GM21786 (cell line): ENCODE data around the gene TGFBI.

Experiments used
- ATAC-seq: cut with Tn5 transposase; IDR thresholded peaks from one replicate; pipeline ENCODE4 v1.9.1; 2021; ENCODE audit not compliant: unreplicated experiment

TGFBI gene

DNA sequence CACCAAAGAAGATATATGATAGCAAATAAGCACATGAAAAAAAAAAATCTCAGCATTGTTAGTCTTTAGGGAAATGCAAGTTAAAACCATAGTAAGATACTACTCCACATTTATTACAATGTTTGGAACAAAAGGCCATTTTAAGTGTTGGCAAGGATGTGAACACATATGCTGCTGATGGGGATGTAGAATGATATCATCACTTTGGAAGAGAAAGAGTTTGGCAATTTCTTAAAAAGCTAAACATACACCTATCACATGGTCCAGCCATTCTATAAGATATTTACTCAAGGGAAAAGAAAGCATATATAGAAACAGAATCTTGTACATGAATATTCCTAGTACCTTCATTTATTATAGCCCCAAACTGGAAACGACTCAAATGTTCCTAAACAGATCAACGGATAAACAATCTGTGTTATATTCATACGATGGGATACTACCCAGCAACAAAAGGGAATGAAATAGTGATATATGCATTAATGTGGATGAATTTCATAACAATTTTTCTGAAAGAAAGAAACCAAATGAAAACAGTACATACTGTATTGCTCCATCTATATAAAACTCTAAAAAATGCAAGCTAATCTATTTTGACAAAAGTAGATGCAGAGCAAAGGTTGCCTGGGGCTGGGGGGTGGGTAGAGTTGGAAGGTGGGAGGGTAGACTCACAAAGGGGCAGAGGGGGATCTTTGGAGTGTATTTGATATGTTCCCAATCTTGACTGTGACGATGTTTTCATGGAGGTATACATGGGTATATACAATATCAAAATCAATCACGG, 58.2 kb downstream of the TGFBI start:
- no peak for ATAC-seq

DNA sequence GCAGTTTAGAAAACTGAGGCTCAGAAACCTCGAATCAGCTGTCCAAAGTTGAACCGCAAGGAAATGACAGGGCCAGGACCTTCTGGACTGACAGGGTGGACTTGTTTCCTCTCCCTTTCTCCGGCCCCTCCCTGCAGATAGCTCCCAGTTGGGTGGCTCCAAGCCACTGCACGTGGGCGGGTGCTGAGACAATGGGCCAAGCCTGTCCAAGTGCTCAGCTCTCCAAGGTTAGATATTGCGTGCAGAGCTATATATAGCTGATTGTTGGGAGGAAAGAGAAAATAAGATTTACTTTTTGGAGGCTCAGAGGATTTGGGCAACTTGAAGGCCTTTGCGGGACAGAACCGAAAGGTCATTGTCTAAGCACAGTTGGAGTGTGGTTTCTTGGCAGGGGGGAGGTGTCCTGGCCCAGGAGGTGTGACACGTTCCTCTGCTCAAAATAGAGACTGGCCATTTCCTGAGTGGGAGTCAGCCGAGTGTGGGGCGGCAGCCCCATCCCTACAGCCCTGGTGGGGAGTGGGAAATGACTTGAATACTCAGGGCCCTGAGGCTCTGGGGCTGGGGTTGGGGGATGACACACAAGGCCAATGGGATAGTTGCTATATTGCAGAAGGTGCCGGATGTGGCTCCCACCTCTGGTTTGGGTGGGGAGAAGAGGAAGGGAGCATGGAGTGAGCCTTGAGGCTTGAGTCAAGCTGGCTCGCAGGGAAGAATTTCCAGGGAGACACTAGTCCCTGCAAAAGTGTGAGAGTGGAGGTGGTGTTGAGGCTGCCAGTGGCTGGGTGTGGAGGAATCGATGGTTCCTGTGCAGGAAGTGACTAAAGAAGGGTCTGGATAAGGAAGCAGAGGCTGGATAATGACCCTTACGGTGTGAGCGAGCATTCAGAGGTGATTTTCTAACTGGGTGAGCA, 59.4 kb downstream of the TGFBI start:
- no peak for ATAC-seq

DNA sequence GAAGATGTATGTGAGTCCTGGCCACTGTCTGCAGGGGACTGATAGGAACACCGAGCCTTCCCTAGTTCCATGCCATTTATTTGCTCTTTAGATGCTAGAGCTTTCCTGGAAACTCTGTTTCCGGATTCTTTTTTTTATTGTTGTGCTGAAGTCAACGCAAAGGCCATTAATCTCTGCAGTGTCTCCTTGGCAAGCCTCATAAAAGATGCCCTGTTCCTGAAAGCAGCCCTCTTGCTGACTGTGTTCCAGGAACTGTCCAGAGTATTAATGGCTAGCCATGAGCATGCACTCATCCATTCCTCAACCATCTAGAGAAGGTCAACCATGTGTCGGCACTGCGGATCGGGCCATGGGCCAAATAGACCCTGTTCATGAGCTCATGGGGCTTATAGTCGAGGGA, 61.0 kb downstream of the TGFBI start:
- ATAC-seq: no peak

DNA sequence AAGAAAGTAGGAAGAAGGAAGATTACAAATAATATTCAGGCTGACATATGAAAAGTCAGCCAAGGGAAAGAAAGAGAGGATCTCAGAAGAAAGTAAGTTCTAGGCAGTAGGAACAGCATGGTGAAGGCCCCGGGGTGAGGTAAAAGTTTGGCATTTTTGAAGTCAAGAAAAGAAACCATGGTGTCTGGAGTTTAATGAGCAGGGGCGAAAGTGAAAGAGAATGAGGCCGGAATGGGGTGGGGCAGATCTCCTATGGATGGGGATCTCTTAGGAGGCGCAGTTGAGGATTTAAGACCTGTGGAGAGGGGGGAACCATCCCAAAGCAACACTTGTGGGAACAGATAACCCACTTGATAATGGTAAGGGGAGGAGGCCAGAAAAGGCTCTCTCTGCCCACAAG, 61.5 kb downstream of the TGFBI start:
- no peak for ATAC-seq

DNA sequence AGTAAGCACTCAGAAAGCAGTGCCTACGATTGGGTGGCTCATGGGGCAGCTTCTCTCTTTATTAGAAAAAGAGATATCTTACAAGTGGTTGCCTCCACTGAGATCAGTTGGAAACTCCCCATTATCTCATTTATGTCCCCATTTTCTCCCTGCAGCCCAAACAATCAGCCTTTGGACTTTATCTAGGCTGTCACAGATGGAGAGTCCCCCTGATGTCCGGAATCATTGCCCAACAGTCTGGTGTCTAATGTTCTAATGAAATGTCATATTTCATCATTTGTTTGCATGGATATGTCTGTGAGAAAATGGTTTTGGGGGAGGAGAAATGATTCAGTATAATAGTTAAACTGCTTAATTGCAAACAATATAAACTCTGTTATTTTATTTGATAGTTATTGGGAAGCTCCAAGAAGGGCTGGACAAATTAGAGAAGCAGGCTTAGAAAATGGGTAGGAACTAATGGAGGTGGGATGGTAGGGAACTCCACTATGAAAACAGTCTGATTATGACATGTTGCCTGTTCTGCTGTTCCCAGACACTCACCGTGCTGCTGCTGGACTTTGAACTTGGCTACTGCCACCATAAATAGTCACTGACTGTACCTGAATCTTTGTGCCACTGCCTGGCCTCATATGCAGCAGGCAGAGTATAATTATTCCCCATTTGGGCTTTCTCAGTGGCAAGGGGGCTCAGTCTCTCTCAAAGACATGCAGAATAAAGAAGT, 65.6 kb downstream of the TGFBI start:
- no peak for ATAC-seq

DNA sequence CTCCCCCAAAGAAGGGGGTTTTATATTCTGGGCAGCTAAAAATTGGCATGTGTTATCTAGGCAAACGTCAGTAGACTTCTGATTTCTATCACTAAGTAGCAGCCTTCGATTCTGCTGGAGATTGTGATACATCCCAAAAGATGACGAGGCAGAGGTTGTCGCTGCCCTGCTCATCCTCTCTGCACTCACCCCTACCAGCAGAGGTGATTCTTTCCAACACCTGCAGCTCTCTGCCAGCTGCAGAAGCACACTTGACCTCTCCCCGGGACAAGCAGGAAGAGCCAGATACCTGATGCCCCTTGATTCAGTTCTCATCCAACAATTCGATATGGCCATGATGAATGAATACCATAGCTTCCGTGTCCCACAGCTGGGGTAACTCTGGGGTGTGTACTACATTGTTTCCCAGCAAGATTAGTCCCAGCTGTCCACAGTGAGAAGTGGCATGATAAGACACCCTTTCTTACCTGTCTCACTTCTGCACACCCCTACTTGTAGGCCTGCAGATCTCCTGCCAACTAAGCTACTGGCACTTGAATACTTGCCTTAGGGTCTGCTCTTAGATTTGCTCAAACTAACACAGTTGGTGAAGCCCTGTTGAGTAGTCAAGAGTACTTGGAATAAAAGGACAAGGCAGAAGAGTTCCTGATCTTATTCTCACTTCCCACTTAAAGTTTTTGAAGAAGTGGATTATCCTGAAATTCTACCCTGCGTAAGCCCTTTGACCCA, 66.3 kb downstream of the TGFBI start:
- ATAC-seq: no peak

DNA sequence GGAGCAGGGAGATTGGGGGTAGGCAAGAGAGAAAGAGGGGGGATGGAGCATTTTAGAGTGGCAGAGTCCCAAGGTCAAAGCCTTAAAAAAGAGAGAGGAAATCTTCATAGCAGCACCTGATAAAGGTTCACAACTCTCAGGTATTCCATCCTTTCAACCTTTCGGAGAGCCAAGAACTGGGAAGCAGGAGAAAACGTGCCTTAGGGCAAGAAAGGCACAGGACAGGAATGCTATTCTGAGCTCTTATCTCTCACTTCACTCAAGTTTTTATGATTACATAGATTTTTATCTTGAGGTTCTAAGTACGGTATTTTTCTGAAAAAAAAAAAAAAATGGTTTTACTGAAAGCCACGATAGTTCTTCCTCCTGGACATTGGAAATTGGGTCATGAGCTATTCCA, 69.4 kb downstream of the TGFBI start:
- ATAC-seq: no peak

DNA sequence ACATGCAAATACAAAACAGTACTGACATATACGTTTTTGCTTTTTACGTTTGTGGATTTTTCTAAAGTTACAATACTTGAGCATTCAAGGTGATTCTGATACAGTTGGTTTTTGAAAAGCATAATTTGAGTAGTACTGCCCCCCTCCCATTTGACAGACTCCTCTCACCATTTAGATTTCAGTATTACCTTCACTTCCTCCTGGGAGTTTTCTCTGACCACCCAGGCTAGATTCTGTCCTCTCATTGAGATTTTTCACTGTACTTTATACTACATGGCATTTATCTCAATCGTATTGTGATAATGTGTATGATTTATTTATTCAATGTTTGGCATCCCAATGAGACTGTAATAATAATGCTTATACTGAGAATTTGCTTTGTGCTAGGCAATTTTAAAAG, 71.1 kb downstream of the TGFBI start:
- no peak for ATAC-seq

DNA sequence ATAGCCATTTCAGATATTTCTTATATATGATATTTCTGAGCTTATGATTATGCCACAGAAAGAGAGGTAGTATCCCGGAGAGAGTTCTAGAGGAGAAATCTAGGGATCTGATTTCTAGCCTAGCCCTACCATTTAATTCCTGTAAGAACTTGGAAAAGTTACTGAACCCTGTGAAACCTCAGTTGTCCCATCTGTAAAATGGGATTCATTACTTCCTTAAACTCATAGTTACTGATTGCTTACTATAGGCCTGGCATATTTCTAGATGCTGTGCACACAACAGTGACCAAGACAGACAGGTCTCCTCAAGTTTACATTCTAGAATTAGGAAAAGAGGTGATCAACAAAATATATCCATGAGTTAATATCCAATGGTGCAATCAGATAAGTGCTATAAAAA, 73.1 kb downstream of the TGFBI start:
- ATAC-seq: no peak

DNA sequence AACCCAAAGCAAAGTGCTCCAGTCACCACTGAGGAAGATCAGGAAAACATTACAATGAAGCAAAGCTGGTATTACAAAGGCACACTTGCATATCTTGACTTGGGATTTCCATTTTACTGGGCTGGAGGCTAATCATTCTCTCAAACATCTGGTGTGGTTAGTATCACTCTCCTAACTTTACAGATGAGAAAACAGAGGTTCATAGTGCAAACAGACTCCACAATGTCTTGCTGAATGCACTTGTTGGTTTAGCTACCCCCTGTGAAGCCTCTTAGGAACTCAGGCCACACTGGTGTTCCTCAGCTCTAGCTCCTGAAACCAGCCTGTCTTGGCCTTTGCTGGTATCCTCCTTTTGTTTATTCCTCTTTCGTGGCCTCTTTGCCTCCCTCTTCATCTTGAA, 74.3 kb downstream of the TGFBI start:
- ATAC-seq: peak; percentile 87

DNA sequence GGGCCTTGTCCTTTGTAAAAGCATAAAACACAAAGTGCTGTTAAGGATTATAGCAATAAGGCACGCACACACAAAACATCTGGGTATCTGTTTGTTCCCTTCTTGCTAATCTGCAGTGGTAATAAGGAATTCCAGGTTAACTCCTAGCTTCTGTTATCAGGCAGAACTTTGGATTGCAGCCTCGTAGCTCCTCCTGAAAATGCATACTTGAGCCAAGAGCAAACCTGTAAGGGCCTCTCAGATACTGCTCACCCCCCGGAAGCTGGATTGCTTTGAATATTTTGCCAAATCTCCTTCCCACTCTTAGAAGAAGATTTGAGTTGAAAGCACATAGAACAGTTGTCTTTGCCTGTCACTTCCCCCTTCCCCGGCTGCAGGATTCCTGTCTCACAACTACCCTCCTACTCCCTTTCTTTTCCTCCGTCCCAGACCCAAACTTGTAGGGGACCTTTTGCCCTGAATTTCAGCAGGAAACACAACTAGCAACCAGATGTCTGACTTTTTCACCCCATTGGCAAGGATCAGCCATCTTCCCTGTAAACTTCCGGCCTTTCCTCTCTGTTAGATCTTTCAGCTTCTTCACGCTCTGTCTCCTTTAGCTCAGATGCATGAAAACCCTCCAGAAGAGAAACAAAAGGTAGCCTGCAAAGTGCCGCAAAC, 75.6 kb downstream of the TGFBI start:
- ATAC-seq: no peak

DNA sequence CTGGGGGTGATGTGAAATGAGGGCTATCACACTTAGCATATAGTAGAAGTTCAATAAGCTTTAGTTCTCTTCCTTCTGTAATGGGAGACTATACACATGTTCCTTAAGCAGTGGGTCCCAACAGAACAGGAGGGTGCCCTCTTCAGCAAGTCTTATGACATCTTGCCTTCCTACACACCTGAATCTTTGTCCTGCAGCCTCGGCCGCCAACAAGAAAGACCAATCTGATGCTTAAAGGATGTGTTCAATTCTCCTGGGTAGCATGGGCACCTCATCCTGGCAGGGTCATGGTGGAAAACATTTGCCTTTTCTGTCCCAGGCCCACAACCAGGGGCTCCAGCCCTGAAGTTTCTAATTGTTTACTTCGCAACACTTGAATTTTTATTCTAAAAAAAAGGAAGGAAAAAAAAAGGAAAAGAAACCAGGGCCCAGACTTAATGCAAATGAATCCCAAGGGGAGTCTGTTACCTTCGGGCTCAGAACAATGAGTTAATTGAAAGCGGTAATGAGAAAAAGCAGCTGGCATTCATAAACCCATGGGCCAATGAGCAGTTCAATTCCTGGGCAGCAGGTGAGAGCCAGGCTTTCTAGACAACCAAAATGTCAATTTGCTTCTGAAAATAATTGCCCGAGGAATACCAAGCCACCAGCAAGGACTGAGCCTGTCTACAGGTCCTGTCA, 77.7 kb downstream of the TGFBI start:
- ATAC-seq: no peak

DNA sequence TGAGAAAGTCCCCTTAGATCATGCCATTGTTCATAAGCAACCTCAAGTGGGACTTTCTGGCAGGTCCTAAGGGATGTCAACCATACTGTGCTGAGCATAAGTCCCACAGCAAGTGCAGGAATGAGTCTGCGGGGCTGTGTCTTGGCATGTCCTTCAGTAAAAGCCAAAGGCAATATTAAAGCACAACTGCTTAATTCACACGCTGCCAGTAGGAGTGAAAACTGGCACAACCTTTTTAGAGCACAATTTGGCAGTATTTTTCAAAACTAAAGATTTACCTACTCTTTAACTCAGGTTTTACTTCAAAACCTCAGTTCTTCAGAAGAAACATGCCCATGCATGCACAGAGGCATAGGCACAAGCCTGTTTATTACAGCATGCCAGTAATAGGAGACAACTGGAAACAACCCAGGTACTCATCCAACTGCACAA, 79.4 kb downstream of the TGFBI start:
- peak; percentile 38 for ATAC-seq

DNA sequence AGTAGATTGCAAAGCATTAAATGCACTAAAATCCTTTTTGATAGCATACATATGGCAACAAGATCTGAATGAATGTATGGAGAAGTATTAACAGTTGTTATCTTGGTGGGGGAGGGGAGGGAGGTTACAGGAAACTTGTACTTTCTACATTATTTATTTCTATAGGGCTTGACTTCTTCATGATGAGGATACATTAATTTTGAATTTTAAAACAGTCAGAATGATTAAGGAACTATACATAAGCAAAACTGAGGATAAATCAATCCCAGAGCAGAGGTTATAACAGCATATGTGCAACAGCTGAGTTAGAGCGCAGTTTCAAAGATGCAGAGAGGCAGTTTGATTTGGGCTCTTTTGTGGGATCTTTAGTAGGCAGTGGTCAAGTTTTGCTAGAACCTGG, 80.0 kb downstream of the TGFBI start:
- ATAC-seq: no peak

DNA sequence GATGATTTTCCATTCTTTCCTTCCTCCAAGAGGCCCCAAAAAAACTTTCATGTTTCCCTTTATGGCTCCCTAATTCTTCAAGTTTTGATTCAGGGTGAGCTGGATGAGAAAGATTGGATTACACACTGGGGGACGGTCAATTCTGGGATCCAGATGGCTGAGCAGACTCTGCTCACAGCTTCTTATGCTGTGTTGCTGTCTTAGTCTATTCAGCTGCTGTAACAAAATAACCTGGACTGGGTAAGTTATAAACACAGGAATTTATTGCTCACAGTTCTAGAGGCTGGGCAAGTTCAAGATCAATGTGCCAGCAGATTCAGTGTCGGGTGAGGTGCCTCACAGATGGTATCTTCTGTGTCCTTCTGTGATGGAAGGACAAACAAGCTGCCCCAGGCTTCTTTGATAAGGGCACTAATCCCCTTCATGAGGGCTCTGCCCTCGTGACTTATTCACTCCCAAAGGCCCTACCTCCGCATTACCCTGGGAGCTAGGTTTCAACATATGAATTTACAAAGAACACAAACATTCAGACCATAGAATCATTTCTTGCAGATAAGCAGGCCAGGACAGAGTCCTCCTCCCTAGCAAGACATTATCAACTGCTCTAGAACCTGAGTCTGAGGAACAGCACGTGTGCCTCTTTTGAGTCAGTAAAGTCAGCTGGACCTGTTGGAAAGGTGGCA, 80.8 kb downstream of the TGFBI start:
- ATAC-seq: no peak
